Osteocyte (in vitro differentiated cells): ENCODE results near the gene NIP7. TPM values are rescaled to one million over a fixed set of nuclear protein-coding genes. Genes with fewer than 3 reads are reported as not detected.

ENCODE experiments used
- DNase-seq: peaks from one replicate; pipeline ENCODE4 v3.0.0; 2021; ENCODE audit warnings: mixed read lengths; ENCODE audit not compliant: unreplicated experiment; ENCODE audit errors: extremely low spot score
- H3K27ac Mint-ChIP-seq: one replicate; pipeline ENCODE4 v1.8.0; 2021; ENCODE audit warnings: mild to moderate bottlenecking, mixed read lengths; ENCODE audit not compliant: unreplicated experiment
- H3K27me3 Mint-ChIP-seq: one replicate; pipeline ENCODE4 v1.8.0; 2021; ENCODE audit warnings: mixed read lengths; ENCODE audit not compliant: unreplicated experiment
- H3K36me3 Mint-ChIP-seq: one replicate; pipeline ENCODE4 v1.8.0; 2021; ENCODE audit warnings: mixed read lengths; ENCODE audit not compliant: unreplicated experiment
- H3K4me1 Mint-ChIP-seq: one replicate; pipeline ENCODE4 v1.8.0; 2021; ENCODE audit warnings: mixed read lengths; ENCODE audit not compliant: unreplicated experiment
- H3K4me3 Mint-ChIP-seq: one replicate; pipeline ENCODE4 v1.8.0; 2021; ENCODE audit warnings: mild to moderate bottlenecking, moderate library complexity, mixed read lengths; ENCODE audit not compliant: unreplicated experiment
- H3K9me3 Mint-ChIP-seq: one replicate; pipeline ENCODE4 v1.8.0; 2021; ENCODE audit warnings: mixed read lengths; ENCODE audit not compliant: unreplicated experiment
- total RNA-seq: library from RNA; stranded (reverse); gene quantifications from 2 replicates; pipeline ENCODE4 v1.2.1, GENCODE V29; 2021
- TF ChIP-seq, protein P1 (sequence below): fragments of 200-600 bp; sonication (generic); IDR thresholded peaks from 2 replicates; pipeline ENCODE4 v1.5.0; 2021; ENCODE audit warnings: antibody characterized with exemption, mild to moderate bottlenecking, moderate library complexity

NIP7 gene
- total RNA-seq, 1 donor from 2014 or later, result 21.1 TPM

- DNase-seq, result no peak
- Mint-ChIP-seq H3K27ac (no peak overlapping the region), H3K4me3 (no peak overlapping the region), H3K36me3 (peaks cover 7% of the 10 kb centered on the region), H3K9me3 (no peaks in the 10 kb centered on the region), H3K4me1 (peaks cover 23% of the 10 kb centered on the region), H3K27me3 (no peaks in the 10 kb centered on the region)
- TF ChIP-seq, protein P1, sequence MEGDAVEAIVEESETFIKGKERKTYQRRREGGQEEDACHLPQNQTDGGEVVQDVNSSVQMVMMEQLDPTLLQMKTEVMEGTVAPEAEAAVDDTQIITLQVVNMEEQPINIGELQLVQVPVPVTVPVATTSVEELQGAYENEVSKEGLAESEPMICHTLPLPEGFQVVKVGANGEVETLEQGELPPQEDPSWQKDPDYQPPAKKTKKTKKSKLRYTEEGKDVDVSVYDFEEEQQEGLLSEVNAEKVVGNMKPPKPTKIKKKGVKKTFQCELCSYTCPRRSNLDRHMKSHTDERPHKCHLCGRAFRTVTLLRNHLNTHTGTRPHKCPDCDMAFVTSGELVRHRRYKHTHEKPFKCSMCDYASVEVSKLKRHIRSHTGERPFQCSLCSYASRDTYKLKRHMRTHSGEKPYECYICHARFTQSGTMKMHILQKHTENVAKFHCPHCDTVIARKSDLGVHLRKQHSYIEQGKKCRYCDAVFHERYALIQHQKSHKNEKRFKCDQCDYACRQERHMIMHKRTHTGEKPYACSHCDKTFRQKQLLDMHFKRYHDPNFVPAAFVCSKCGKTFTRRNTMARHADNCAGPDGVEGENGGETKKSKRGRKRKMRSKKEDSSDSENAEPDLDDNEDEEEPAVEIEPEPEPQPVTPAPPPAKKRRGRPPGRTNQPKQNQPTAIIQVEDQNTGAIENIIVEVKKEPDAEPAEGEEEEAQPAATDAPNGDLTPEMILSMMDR, result no peak
Observed at GRCh38 chr16:69307856-69308255, 31.7 kb upstream of the NIP7 start.

DNA sequence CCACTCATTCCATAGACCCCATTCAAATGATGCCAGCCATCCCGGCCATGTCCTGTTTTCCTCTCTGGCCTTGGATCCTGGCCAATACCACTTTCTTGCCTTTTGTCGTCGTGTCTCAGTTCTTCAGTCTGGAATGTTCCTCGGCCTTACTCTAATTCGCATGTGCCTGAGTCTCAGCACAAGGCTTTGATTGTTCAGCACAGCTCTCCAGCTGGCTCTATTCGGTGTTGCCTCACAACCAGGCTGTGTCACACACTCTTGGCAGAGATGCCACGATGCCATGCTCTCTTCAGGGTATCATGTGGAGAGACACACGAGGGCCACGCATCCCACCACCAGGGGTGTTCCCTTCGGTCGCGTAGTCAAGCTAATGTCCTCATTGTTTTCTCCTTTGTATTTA, 30.3 kb upstream of the NIP7 start:
- TF ChIP-seq, protein P1, result no peak
- H3K27me3 Mint-ChIP-seq, result no peaks in the 10 kb centered on the region
- H3K9me3 Mint-ChIP-seq, result no peaks in the 10 kb centered on the region
- H3K36me3 Mint-ChIP-seq, result peaks cover 3% of the 10 kb centered on the region
- no peak overlapping the region for H3K27ac Mint-ChIP-seq
- no peak for DNase-seq
- H3K4me1 Mint-ChIP-seq, result peaks cover 29% of the 10 kb centered on the region
- no peak overlapping the region for H3K4me3 Mint-ChIP-seq

DNA sequence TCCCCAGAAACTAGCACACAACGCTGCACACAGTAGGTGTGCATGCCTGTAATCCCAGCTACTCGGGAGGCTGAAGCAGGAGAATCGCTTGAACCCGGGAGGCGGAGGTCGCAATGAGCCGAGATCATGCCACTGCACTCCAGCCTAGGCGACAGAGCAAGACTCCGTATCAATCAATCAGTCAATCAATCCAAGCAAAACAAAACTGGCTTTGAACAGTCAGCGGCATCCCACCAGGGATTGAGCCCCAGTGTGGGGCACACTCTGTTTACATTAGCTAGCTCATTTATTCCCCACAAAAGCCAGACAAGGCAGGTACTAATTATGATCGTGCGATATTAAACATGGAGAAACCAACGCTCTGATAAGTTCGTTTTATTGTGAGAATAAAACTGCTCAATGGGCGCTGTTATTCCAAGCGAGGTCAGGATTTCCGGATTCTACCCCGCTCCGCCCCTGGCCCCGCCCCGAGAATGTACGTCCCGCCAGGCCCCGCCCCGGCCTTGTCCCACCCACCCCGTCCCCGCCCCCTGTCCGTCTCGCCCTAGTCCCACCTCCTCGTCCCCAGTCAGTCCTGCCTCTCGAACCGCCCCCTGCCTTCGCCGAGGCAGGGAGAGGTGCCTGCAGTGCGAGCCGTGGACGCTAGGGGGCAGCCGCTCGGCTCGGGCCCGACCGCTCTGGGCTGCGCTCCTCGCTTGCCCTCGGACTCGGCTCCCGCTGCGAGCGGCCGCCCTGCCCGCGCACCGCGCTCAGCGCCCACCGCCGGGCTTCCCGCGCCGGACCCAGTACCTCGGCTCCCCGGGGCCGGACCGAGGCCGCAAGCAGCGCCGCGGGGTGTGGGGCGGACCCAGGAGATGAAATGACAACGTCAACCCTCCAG, 28.7 kb upstream of the NIP7 start, which contains the start of gene VPS4A:
Gene VPS4A, plus strand, starts transcription at position 698 of the 880 bp plus-strand sequence. Its CDS starts 162 bp downstream, at position 860.
- peaks cover 25% of the 10 kb centered on the region for H3K4me1 Mint-ChIP-seq
- peak; percentile 100 for DNase-seq
- TF ChIP-seq, protein P1, result peak; percentile 90
- peaks cover 7% of the 10 kb centered on the region for H3K36me3 Mint-ChIP-seq
- peak within 1 kb of the TSS; percentile 98 for H3K4me3 Mint-ChIP-seq
- no peaks in the 10 kb centered on the region for H3K9me3 Mint-ChIP-seq
- H3K27me3 Mint-ChIP-seq, result no peaks in the 10 kb centered on the region
- H3K27ac Mint-ChIP-seq, result peak within 1 kb of the TSS; percentile 95

DNA sequence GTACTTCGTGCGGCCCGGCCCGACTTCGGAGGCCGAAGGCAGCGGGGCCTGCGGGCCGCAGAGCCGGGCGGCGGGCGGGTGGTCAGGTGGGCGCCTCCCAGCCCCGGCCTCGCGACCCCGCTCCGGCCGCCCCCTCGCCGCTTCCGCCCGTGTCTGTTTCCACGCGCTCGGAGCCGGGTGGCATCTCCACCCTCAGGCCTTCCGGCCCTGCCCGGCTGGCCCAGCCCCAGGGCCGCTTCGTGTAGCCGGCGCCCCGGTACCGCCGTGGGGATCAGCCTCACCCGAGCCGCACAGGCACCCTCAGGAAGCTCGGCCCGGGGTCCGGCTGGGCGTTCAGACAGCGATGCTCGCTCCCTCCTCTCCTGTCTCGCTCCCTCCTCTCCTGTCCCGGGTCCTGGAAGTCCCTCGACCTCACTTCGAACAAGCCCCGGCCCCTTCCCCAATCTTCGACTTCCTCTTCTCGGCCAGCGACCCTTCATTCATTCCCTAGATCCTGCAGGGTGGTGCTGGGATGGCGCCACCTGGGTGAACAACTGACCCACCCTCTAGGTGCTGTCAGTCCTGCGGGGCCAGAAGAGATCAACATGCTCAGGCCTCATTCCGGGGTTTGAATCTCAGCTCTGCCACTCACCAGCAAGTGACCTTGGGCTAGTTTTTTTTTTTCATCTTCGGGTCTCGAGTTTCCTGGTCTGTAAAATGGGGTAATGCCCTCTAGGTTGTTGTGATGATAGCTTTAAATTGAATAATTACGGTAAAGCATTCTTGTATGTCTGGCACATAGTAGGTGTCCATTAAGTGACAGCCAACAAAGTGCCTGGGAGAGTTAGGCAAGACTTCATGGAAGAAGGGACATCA, 27.8 kb upstream of the NIP7 start:
- no peak for DNase-seq
- H3K4me1 Mint-ChIP-seq, result peaks cover 20% of the 10 kb centered on the region
- TF ChIP-seq, protein P1, result no peak
- no peaks in the 10 kb centered on the region for H3K9me3 Mint-ChIP-seq
- no peaks in the 10 kb centered on the region for H3K27me3 Mint-ChIP-seq
- peaks cover 13% of the 10 kb centered on the region for H3K36me3 Mint-ChIP-seq
- H3K4me3 Mint-ChIP-seq, result peak overlapping the region; percentile 98
- H3K27ac Mint-ChIP-seq, result peak overlapping the region; percentile 95
